NCI-H187 treated with DMSO at 0.1 percent for 48 hours (cell line): ENCODE measurements around the gene PCMT1.

ENCODE experiments used
- DNase-seq: peaks from one replicate; lab custom pipeline; 2025; lab: John Stamatoyannopoulos, UW

The PCMT1 gene

DNA sequence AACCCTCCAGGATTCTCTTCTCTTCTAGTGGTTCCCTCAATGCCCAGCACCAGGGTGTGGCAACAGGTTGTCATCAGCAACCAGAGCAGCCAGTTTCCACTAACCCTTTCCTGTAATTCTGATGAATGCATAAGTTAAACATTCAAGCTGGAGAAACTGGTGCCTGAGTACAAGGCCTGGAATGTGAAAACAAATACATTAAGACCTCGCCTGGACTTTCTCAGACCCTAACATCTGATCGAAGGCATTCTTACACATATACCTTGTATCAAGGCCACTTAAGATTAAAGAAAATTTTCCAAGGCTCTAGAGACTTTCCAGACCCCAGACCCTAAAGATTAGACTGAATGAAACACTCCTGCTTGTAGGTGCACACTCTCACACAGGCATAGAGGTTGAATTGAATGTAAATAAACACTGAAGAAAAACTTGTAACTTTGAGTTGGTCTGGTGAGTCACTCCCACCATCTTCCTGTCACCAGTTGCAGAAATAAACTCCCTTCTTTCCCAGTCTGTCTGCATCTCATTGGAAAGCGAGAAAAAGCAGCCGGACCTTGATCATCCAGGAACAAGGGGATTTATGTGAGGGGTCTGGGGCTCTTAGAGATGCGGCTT is 105.6 kb downstream of the PCMT1 start:
- no peak for DNase-seq

- no peak for DNase-seq
Observed at GRCh38 chr6:149855741-149856140, 106.2 kb downstream of the PCMT1 start.

DNA sequence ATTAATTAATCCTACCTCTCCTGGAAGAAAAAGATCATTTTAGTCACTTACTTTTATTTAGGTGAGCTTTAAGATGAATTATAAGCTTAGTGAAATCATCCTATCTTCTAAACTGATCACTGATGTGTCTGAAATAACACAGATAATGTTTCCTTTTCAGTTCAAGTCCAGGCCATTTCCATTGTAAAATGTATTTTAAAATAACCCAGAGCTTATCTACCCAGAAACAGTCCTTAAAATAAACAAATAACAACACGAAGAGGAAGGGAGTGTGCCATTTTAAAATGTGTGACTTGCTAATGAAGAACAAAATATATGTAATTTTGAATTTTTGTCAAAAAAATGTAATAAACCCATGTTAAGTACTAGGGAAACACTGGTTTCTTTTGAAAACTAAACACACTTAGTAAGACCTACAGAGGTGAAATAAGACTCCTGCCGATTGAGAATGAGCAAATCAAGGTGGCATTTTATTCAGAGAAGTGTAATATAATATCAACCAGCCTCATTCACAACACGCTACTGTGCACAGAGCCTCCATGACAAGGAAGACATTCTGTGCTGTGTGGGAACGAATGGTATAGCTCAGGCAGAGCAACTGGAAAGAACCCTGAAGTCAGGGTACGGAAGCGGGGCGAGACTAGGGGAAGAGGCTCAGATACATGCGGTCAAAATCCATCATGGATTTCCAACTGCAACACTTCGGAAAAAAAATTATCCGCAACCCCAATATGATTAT is 106.9 kb downstream of the PCMT1 start:
- no peak for DNase-seq

GRCh38 chr6:149857541-149857940 is 108.0 kb downstream of the PCMT1 start:
- DNase-seq: no peak

- no peak for DNase-seq
Observed at GRCh38 chr6:149859368-149859767, 109.8 kb downstream of the PCMT1 start.

GRCh38 chr6:149859938-149860337 is 110.4 kb downstream of the PCMT1 start:
- no peak for DNase-seq

DNA sequence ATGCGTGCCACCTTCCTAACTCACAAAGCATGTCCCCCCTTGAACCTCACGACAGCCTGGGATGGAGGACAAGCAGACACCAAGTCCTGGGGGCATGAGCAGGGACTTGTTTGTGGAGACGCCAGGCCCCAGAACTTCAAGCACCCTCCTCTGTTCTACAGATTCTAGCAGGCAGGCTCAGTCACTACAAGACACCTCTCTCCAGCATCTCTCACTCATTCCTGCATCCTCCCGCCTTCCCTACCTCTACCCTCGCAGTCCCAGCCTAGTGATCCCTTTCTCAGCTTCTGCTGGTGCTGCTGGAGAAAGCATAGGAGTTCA is 110.9 kb downstream of the PCMT1 start:
- no peak for DNase-seq
